HG03442 (cell line): ENCODE measurements around the gene SEMA4D.
A peak's percentile ranks its signal among the peaks of the same experiment; 100 is the strongest.
"Not testable (repeated sequence)": the region's sequence is repeated elsewhere in the genome, so short reads cannot be mapped to it uniquely, and the experiment has no call there.

Source experiments
- ATAC-seq: cut with Tn5 transposase; IDR thresholded peaks from one replicate; pipeline ENCODE4 v1.9.1; 2021; ENCODE audit warnings: mild to moderate bottlenecking, moderate library complexity; ENCODE audit not compliant: unreplicated experiment

The SEMA4D gene

DNA sequence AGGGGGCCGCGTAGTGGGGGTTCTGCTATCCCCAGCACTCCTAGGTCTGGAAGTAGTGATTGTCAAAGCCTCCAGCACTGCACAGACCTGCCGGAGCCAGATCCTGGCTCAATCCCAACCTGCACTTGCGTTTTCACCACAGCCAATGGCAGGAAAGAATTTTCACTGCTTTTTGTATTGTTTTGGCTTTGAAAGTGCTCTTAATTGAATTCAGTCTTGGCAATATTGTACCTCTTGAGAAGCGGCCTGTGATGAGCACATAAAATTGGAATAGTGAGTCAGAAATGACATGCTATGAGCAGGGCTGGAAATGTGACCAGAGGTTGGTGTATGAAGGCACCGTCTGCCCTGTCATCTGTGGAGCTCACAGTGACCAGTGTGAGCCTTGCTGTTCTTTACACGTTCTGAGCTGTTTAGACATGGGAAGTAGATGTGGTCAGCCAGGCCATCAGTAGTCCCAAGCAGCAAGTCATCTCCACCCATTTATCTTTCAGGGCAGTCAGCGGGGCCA, 138.1 kb downstream of the SEMA4D start:
- no peak for ATAC-seq

GRCh38 chr9:89358985-89359384, 138.9 kb downstream of the SEMA4D start:
- no peak for ATAC-seq

DNA sequence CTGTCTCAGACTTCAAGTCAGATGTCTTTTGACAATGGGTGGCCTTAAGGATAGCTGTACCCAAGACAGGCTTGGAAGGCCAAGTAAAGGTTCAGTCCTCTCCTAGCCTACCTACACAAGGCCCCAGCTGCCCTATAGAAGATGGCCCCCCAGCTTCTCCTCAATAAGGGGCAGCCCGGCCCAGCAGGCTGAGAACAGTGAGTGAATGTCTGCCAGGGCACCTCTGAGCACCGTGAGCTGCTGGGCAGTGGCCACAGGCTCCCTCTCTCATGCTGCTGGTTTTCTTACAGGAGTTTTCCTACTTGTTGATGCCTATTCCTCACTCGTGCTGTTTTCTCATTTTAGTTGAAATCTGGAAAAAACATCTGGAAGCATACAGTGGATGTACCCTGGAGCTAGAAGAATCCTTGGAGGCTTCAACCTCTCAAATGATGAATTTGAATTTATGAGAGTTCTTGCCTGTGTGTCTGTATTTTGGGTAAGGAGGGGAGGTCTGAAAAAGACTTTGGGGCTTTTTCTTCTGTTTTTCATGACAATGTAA, 139.5 kb downstream of the SEMA4D start:
- ATAC-seq, result no peak

GRCh38 chr9:89357331-89358197, 140.3 kb downstream of the SEMA4D start:
- ATAC-seq, result no peak

DNA sequence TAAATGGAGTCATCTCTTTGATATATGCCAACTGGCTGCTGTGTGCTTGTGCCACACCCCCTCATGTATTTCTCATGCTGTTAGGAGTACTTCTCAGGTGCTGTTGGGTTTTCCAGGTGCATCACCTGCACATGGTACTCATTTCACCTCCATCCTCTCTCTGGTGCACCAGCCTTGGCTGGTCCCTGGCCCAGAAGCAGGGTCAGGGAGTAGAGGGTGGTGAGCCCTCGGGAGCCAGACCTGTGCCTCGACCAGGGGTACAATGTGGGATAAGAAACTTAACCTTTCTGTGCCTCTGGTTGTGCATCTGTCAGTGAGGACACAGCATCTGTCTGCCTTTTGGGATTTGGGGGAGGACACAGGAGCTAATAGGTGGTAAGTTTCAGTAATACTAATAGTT, 141.1 kb downstream of the SEMA4D start:
- no peak for ATAC-seq

DNA sequence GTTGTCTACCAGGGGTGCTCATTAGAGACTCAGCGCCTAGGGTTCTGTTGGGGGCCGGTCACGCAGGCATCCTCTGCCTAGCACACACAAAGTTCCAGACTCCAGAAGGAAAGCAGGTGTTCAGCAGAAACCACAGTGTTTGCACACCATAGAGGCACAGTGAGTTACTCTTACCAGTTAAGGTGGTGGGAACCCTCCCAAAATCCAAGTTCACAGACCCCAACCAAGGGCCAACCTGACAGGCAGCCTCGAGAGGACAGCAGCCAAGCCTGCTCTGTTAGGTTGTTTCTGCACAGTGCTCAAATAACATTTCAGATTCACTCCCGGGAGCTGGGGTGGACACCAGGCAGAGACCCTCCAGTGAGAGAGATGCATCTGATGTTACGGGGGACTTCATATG, 143.4 kb downstream of the SEMA4D start:
- no peak for ATAC-seq

DNA sequence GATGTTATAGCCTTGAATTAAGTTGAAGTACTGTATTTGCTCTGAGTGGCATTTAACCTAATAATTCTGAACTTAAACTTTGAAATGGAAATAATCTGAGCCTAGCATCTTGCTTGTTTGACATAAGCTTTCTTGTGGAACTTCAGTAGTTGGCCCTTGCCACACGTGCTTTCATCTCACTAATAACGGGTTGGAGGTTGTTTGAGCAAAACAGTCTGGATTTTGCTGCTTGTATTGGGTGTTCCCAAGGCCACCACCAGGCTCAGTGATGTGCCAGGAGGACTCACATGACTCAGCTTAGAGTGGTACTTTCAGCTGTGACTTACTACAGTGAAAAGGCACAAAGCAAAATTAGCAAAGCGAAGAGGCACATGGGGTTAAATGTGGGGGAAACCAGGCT, 143.9 kb downstream of the SEMA4D start:
- no peak for ATAC-seq

GRCh38 chr9:89352874-89353649, 144.9 kb downstream of the SEMA4D start:
- no peak for ATAC-seq

DNA sequence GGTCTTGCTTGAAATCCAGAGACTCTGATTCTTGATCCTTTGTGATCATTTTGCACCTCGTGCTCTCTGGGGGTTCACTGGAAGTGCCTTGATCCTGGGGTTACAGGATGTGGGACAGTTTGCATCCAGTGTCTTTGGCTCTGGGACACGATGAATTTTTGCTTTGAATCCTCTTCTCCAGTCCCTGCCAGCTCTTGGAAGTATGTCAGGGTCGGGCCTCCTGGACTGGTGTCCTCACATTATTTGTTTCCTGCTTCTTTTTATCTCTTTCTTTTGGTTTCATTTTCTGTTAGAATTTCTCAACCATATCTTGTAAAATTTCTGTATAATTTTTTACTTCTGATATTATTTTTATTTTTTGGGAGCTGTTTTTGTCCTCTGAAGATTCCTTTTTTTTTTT, 145.5 kb downstream of the SEMA4D start:
- no peak for ATAC-seq

DNA sequence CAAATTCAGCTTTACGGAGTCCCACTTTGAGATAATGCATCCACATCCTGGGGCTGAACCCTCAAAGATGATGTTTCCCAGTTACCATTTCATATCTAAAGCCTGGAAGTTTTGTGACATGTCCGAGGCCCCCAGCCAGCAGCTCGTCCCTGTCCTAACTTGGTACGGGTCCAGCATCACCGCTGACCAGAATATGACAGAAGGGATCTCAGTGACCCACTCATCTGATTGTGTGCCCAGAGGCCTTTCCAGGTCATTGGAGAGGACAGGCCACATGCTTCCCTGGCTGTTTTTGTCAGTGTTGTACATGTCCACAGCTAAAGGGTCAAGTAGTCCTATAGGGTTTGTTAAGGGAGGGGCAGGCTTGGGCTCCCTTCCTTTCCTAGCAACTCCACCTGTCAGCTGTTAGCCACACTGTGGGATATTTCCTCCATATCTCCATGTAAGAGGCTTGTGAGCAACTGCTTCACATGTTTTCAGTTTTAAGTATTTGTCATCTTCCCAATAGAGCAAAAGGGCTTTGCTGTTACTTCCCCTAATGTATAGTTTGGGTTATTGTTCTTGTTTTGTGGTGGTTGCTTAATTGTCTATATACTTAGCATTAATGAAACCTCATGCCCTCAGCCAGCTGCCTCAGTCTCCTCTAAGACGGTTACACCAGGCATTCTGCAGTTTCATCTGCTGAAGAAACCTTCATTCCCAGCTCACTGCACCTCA, 146.2 kb downstream of the SEMA4D start:
- no peak for ATAC-seq

GRCh38 chr9:89350988-89351557, 146.8 kb downstream of the SEMA4D start:
- ATAC-seq, result no peak

GRCh38 chr9:89349607-89350006, 148.3 kb downstream of the SEMA4D start:
- ATAC-seq, result no peak

- ATAC-seq, result no peak
Observed at GRCh38 chr9:89347651-89348050, 150.3 kb downstream of the SEMA4D start.

- no peak for ATAC-seq
Observed at GRCh38 chr9:89346696-89347095, 151.2 kb downstream of the SEMA4D start.

- ATAC-seq, result no peak
Observed at GRCh38 chr9:89345476-89345875, 152.4 kb downstream of the SEMA4D start.

GRCh38 chr9:89343812-89344211, 154.1 kb downstream of the SEMA4D start:
- ATAC-seq, result not testable (repeated sequence)

- ATAC-seq, result no peak
Observed at GRCh38 chr9:89342948-89343347, 155.0 kb downstream of the SEMA4D start.

DNA sequence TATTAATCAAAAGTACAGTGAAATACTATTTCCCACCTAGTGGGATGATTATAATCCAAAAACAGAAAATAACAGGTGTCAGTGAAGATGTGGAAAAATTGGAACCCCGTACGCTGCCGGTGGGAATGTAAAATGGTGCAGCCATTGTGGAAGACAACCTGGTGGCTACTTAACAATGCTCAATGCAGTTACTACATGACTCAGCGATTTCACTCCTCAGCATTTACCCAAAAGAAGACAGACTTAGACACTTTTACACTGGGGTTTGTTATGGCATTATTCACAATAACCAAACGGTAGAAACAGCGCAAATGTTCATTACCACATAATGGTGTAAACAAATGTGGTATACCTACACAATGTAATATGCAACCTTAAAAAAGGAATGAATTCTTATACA, 155.7 kb downstream of the SEMA4D start:
- ATAC-seq, result no peak

DNA sequence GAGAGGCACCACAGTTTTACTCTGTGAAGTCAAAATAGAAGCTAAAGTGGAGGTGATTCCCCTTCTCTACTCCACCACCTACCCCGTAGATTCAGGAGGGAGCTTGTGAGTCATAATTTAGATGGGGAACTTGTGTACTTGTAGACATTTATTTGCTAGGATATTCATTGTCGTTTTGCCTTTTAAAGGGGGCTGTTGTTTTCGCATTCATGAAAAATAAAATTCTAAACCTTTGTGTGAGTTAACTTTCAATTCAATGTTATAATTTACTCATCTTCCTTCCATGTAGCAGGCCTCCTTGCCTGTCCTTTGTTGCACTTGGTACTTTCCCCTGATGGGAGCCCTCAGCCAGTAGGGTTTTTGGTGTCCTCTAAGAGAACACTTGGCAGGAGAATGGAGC, 157.6 kb downstream of the SEMA4D start:
- ATAC-seq, result peak; percentile 72

DNA sequence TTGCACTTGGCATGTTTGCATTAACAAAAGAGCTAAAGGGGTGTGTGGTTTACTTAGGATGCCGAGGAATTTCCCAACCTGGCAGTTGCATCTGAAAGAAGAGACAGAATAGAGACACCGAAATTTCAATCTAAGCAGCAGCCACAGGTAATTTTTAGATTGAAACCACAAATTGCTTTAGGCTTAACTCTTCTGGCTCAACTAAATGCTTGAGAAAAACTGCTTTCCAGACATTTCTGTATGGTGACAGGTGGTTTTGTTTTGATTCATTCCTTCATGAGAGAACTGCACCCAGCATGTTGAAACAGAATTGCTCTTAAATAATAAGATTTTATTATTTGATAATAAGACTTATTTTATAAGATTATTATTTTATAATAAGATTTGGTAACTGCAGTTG, 158.1 kb downstream of the SEMA4D start:
- ATAC-seq, result no peak

- ATAC-seq, result no peak
Observed at GRCh38 chr9:89330513-89330912, 167.4 kb downstream of the SEMA4D start.
